B cell (primary cell): ENCODE results near the gene SLC7A1. TPM values are rescaled to one million over a fixed set of nuclear protein-coding genes. Genes with fewer than 3 reads are reported as not detected.

Experiments used
- ATAC-seq: fragments of 200-7000 bp; cut with Tn5 transposase; one replicate; pipeline ENCODE4 v1.10.0; 2021; ENCODE audit warnings: low read depth, mild to moderate bottlenecking, moderate number of reproducible peaks, moderate library complexity
- CTCF ChIA-PET: fragments of 350-600 bp; sonication (Branson Sonifier 250); formaldehyde crosslinking; loops from one replicate; lab custom pipeline; 2021; ENCODE audit warnings: antibody characterized with exemption, inconsistent platforms; lab: Charles Lee
- POLR2A ChIA-PET: fragments of 350-600 bp; sonication (Branson Sonifier 250); formaldehyde crosslinking; loops from one replicate; lab custom pipeline; 2021; ENCODE audit warnings: antibody characterized with exemption; lab: Charles Lee
- DNase-seq: peaks from one replicate; pipeline ENCODE4 v3.0.0; 2013
- H2AFZ ChIP-seq: 2 replicates; pipeline ENCODE4 v1.6.1; 2012; ENCODE audit warnings: mild to moderate bottlenecking, low read depth, low read length; ENCODE audit not compliant: insufficient read depth, poor library complexity, severe bottlenecking
- H3K27ac ChIP-seq, 2 donors: 1 replicate in 1 of 2; 2 replicates in 1 of 2; pipeline ENCODE4 v1.5.1; 2012 to 2013; ENCODE audit warnings: low read length in 2 of 2, mild to moderate bottlenecking in 2 of 2, moderate library complexity in 1 of 2
- H3K27me3 ChIP-seq, 4 experiments: fragments of 200-600 bp in 1 of 4; sonication (generic) in 1 of 4; replicated peaks in 1 of 4; 1 replicate in 2 of 4; 2 replicates in 2 of 4; pipeline versions ENCODE4 v1.6.1 to v1.7.0; 2013 to 2016; ENCODE audit warnings: low read length in 3 of 4, mild to moderate bottlenecking in 2 of 4, mixed read lengths in 1 of 4, moderate library complexity in 1 of 4; ENCODE audit not compliant: insufficient read depth in 4 of 4, control insufficient read depth in 3 of 4; ENCODE audit errors: control extremely low read depth in 1 of 4
- H3K36me3 ChIP-seq, 2 experiments: replicated peaks in 1 of 2; 1 replicate in 1 of 2; 2 replicates in 1 of 2; pipeline versions ENCODE4 v1.6.1 to v1.7.1; 2013; ENCODE audit warnings: low read length in 1 of 2; ENCODE audit not compliant: insufficient read depth in 2 of 2, control insufficient read depth in 1 of 2; ENCODE audit errors: control extremely low read depth in 1 of 2, extremely low read depth in 1 of 2
- H3K4me1 ChIP-seq, 2 donors: fragments of 200-600 bp in 1 of 2; sonication (generic) in 1 of 2; 1 replicate in 1 of 2; 2 replicates in 1 of 2; pipeline versions ENCODE4 v1.5.1 to v1.6.1; 2013 to 2017; ENCODE audit warnings: low read length in 2 of 2; ENCODE audit not compliant: control insufficient read depth in 2 of 2, insufficient read depth in 2 of 2
- H3K4me2 ChIP-seq: replicated peaks from 2 replicates; pipeline ENCODE3; 2012; ENCODE audit warnings: mild to moderate bottlenecking, low read depth, low read length; ENCODE audit not compliant: poor library complexity, severe bottlenecking
- H3K4me3 ChIP-seq, 5 experiments: fragments of 200-600 bp in 1 of 5; sonication (generic) in 1 of 5; 1 replicate in 3 of 5; 2 replicates in 2 of 5; pipeline versions ENCODE4 v1.5.1 to v1.7.0; 2011 to 2016; ENCODE audit warnings: low read length in 4 of 5, mild to moderate bottlenecking in 4 of 5, low read depth in 2 of 5, control low read depth in 1 of 5, moderate library complexity in 1 of 5; ENCODE audit not compliant: insufficient read depth in 1 of 5; ENCODE audit errors: control extremely low read depth in 1 of 5, extremely low read depth in 1 of 5
- H3K79me2 ChIP-seq: fragments of 200-600 bp; sonication (generic); one replicate; pipeline ENCODE4 v1.6.0; 2016; ENCODE audit warnings: low read length; ENCODE audit not compliant: control insufficient read depth, insufficient read depth
- H3K9ac ChIP-seq: fragments of 200-600 bp; sonication (generic); 2 replicates; pipeline ENCODE4 v1.6.1; 2017; ENCODE audit warnings: mild to moderate bottlenecking, low read length, moderate library complexity
- H3K9me3 ChIP-seq, 3 donors: one replicate each; pipeline versions ENCODE4 v1.6.1 to v1.7.1; 2013; ENCODE audit warnings: low read length in 2 of 3; ENCODE audit not compliant: control insufficient read depth in 2 of 3, insufficient read depth in 1 of 3; ENCODE audit errors: control extremely low read depth in 1 of 3
- H4K20me1 ChIP-seq: 2 replicates; pipeline ENCODE4 v1.6.0; 2012; ENCODE audit warnings: mild to moderate bottlenecking, low read length; ENCODE audit not compliant: insufficient read depth, control insufficient read depth, poor library complexity, severe bottlenecking
- H3K27ac Mint-ChIP-seq: one replicate; pipeline ENCODE4 v1.8.0; 2021; ENCODE audit warnings: mixed read lengths
- H3K27me3 Mint-ChIP-seq: one replicate; pipeline ENCODE4 v1.8.0; 2021; ENCODE audit warnings: mixed read lengths
- H3K4me1 Mint-ChIP-seq: one replicate; pipeline ENCODE4 v1.8.0; 2021; ENCODE audit warnings: mixed read lengths
- H3K4me3 Mint-ChIP-seq: one replicate; pipeline ENCODE4 v1.8.0; 2021; ENCODE audit warnings: mixed read lengths
- H3K9me3 Mint-ChIP-seq: one replicate; pipeline ENCODE4 v1.8.0; 2022; ENCODE audit warnings: mixed read lengths; ENCODE audit not compliant: insufficient read depth
- CTCF ChIP-seq: fragments of 200-600 bp; IDR thresholded peaks from one replicate; pipeline ENCODE4 v1.8.0; 2022; ENCODE audit warnings: antibody characterized with exemption, mild to moderate bottlenecking
- EZH2 ChIP-seq: IDR thresholded peaks from 2 replicates; pipeline ENCODE4 v1.6.1; 2012; ENCODE audit warnings: borderline replicate concordance, low read depth, mild to moderate bottlenecking, moderate library complexity, low read length; ENCODE audit not compliant: insufficient read depth, poor library complexity, severe bottlenecking
- WGBS: methylation state at CpG from one replicate; pipeline ENCODE4 v1.1.5; 2013; ENCODE audit warnings: missing lambda C conversion rate; ENCODE audit not compliant: insufficient coverage; 5-methylcytosine and 5-hydroxymethylcytosine counted together
- intact Hi-C: fragments of 100-400 bp; cut with micrococcal nuclease; formaldehyde crosslinking; loops from one replicate; pipeline ENCODE4 v1.10.0; 2022
- polyA plus RNA-seq: library from polyadenylated mRNA; depleted of rRNA; stranded (reverse); fragments of >200 nt; gene quantifications from 2 replicates; pipeline ENCODE4 v1.2.3, GENCODE V29; 2012
- total RNA-seq, 2 donors: library from RNA; stranded (reverse); fragments of 120-200 nt in 1 of 2; gene quantifications; 1 replicate in 1 of 2; 2 replicates in 1 of 2; pipeline versions ENCODE4 v1.2.3 to v1.2.4, GENCODE V29; 2013 to 2022

Gene SLC7A1
- total and polyA plus RNA-seq, 2 donors (not counting 1 experiment from before 2014, with no cell fraction given) = 3.3 to 23.1 TPM

- Mint-ChIP-seq H3K9me3 (no peaks in the 10 kb centered on the region), H3K4me3 (no peak overlapping the region), H3K27me3 (no peaks in the 10 kb centered on the region), H3K27ac (no peak overlapping the region), H3K4me1 (no peaks in the 10 kb centered on the region)
- Histone ChIP-seq H3K9ac (no peak overlapping the region), H3K4me3 (no peak overlapping the region), H3K27me3 (no peaks in the 10 kb centered on the region), H3K36me3 (peaks cover 0 to 38% of the 10 kb centered on the region in 2 experiments), H2AFZ (no peak overlapping the region), H3K27ac (no peak overlapping the region), H3K4me2 (no peak overlapping the region), H3K4me1 (no peaks in the 10 kb centered on the region), H3K79me2 (peaks cover 3% of the 10 kb centered on the region), H4K20me1 (no peaks in the 10 kb centered on the region), H3K9me3 (no peaks in the 10 kb centered on the region)
- intact Hi-C loops = no loop called here
- ChIA-PET CTCF (interaction anchor here (1.0 kb wide), 1 partner anchor 25 kb away, joined by 3 read pairs; no protein-coding TSS in a partner anchor), POLR2A (no interaction called here)
- DNase-seq = no peak
- ATAC-seq = no peak
- TF ChIP-seq EZH2 (no peak), CTCF (no peak)
- WGBS = over 99% methylated on average over 12 of the region's 17 CpGs
Observed at GRCh38 chr13:29532821-29533220, 62.7 kb downstream of the SLC7A1 start.

GRCh38 chr13:29532116-29532515 lies 63.4 kb downstream of the SLC7A1 start:
- Mint-ChIP-seq H3K27ac (no peak overlapping the region), H3K4me3 (no peak overlapping the region), H3K27me3 (no peaks in the 10 kb centered on the region), H3K4me1 (no peaks in the 10 kb centered on the region), H3K9me3 (no peaks in the 10 kb centered on the region)
- H3K36me3 ChIP-seq = peaks cover 0 to 43% of the 10 kb centered on the region in 2 experiments
- WGBS = 100% methylated on average over 4 of the region's 5 CpGs
- peaks cover under 1% of the 10 kb centered on the region for H3K79me2 ChIP-seq
- TF ChIP-seq CTCF (no peak), EZH2 (no peak)
- no peaks in the 10 kb centered on the region for H4K20me1 ChIP-seq
- no peak overlapping the region for H3K4me2 ChIP-seq
- H3K27ac ChIP-seq = no peak overlapping the region
- POLR2A ChIA-PET = no interaction called here
- H2AFZ ChIP-seq = no peak overlapping the region
- ATAC-seq (no peak), DNase-seq (no peak)
- no peaks in the 10 kb centered on the region for H3K9me3 ChIP-seq
- CTCF ChIA-PET = no interaction called here
- no peaks in the 10 kb centered on the region for H3K4me1 ChIP-seq
- intact Hi-C loops = no loop called here
- no peak overlapping the region for H3K9ac ChIP-seq
- no peak overlapping the region for H3K4me3 ChIP-seq
- H3K27me3 ChIP-seq = no peaks in the 10 kb centered on the region
